Activated T-helper 17 cell treated with anti-CD3 and anti-CD28 coated beads, Interleukin-2, amount 50 U/mL, for 72 hours (primary cell): ENCODE results near the gene PXK. TPM values are rescaled to one million over a fixed set of nuclear protein-coding genes. Genes with fewer than 3 reads are reported as not detected.

Experiments
- ATAC-seq: fragments of 150-1000 bp; cut with Tn5 transposase; replicated peaks from 2 replicates; pipeline ENCODE4 v1.10.0; 2021; ENCODE audit warnings: mild to moderate bottlenecking, moderate library complexity
- H3K27ac Mint-ChIP-seq: one replicate; pipeline ENCODE4 v1.8.0; 2022; ENCODE audit warnings: mixed read lengths
- H3K27me3 Mint-ChIP-seq: one replicate; pipeline ENCODE4 v1.8.0; 2022; ENCODE audit warnings: mixed read lengths
- H3K36me3 Mint-ChIP-seq: one replicate; pipeline ENCODE4 v1.8.0; 2022; ENCODE audit warnings: low read depth, mild to moderate bottlenecking, mixed read lengths
- H3K4me1 Mint-ChIP-seq: one replicate; pipeline ENCODE4 v1.8.0; 2022; ENCODE audit warnings: mixed read lengths
- H3K4me3 Mint-ChIP-seq: one replicate; pipeline ENCODE4 v1.8.0; 2022; ENCODE audit warnings: mild to moderate bottlenecking, mixed read lengths
- H3K9me3 Mint-ChIP-seq: one replicate; pipeline ENCODE4 v1.8.0; 2022; ENCODE audit warnings: mixed read lengths
- total RNA-seq, 2 donors: library from RNA; stranded (reverse); gene quantifications; one replicate each; pipeline ENCODE4 v1.2.3, GENCODE V29; 2022

The PXK gene
- total RNA-seq, 2 donors from 2014 or later = 17.8 to 27.1 TPM

DNA sequence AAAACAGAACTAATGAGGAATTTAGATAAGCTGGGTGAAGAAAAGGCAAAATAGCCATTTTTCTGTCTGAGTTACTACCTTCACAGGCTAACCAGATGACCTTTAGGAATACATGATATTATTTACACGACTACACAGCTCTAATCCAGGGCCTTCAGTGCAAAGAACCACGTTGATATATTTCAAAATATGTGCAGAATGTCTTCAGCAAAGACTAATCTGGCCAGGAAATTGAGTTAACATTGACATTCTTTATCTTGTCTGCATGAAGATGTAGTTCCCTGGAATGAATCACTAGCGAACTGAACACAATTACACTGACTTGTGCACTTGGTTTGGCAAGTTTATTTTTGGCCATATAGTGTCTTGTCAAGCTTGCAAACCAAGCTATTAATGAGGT is 59.5 kb downstream of the PXK start:
- Mint-ChIP-seq H3K27me3 (no peaks in the 10 kb centered on the region), H3K9me3 (no peaks in the 10 kb centered on the region), H3K27ac (no peak overlapping the region), H3K4me1 (no peaks in the 10 kb centered on the region), H3K4me3 (no peak overlapping the region), H3K36me3 (peaks cover 59% of the 10 kb centered on the region)
- no peak for ATAC-seq

DNA sequence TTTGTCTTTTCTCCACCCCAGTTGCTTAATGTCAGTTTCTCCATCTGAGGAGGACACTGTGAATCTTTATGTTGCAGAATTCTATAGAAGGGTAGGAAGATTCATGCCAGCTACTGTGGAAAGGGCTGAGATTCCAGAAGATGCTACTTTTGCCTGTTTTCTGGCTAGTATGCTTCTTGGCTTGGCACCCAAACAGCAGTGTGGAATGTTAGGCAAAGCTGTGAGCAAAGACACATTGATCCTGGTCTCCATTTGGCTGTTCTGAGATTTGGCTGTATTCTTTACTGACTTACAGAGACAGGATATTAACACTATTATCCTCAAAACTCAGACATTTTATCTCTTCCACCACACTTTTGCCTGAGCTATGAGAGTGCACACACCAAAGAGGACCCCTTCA is 61.6 kb downstream of the PXK start:
- Mint-ChIP-seq H3K27ac (no peak overlapping the region), H3K4me3 (no peak overlapping the region), H3K36me3 (peaks cover 81% of the 10 kb centered on the region), H3K27me3 (no peaks in the 10 kb centered on the region), H3K9me3 (no peaks in the 10 kb centered on the region), H3K4me1 (no peaks in the 10 kb centered on the region)
- ATAC-seq = no peak

DNA sequence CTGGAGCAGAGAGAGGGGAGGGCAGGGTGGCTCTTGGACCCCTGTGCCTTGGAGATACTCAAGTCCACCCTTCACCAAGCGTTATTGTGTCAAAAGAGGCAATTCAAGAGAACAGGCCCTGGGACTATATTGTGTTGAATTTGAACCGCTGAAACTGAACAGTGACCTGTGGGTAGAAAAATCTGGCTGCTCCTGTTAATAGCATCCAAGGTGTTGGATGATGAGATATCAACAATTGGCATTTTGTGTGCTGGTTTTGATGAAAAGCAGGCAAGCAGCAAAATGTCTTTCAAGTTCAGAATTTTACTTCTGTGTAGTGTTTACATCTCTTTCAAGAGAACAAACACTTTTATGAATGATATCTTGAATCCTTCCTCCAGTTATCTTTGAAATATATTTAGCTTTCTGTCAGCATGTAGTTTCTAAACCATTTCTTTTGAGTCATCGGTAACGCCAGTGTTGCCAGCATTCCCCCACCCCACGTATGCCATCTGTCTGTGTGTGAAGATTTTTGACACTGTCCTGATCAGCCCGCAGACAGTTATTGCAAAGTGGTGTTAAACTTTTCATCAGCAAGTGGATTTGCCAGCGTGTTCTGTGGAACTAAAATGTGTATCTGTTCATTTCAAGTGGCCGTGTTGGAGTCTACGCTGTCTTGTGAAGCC is 66.1 kb downstream of the PXK start:
- ATAC-seq = no peak
- no peaks in the 10 kb centered on the region for H3K27me3 Mint-ChIP-seq
- no peaks in the 10 kb centered on the region for H3K9me3 Mint-ChIP-seq
- peaks cover 81% of the 10 kb centered on the region for H3K36me3 Mint-ChIP-seq
- no peak overlapping the region for H3K27ac Mint-ChIP-seq
- no peak overlapping the region for H3K4me3 Mint-ChIP-seq
- H3K4me1 Mint-ChIP-seq = no peaks in the 10 kb centered on the region

DNA sequence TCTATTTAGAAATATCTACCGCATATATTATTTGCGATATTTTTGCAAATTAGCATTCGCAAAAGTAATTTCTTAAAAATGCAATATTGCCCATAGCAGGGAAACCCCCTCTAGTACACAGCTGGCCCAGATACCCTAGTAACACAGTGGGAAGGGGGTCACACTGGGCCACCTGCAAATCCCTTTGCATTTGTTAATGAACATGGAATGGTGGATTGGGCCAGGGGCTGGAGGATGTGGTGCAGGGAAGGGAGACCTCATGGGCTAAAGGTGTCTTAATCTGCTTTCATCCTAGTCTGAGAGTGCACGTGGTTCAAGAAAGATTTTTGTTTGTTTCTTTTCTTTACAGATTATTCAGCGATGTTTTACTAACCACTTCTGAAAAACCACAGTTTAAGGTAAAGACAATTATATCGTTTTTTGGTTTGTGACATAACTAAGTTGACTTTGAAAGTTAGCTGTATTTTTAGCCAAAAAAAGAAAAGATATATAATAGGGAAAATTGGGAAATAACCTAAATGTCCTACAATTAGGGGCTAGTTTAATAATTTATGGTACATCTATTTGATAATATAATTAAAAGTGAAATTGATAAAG is 70.9 kb downstream of the PXK start:
- Mint-ChIP-seq H3K27ac (no peak overlapping the region), H3K4me1 (no peaks in the 10 kb centered on the region), H3K9me3 (no peaks in the 10 kb centered on the region), H3K36me3 (peaks cover 68% of the 10 kb centered on the region), H3K27me3 (no peaks in the 10 kb centered on the region), H3K4me3 (no peak overlapping the region)
- no peak for ATAC-seq

DNA sequence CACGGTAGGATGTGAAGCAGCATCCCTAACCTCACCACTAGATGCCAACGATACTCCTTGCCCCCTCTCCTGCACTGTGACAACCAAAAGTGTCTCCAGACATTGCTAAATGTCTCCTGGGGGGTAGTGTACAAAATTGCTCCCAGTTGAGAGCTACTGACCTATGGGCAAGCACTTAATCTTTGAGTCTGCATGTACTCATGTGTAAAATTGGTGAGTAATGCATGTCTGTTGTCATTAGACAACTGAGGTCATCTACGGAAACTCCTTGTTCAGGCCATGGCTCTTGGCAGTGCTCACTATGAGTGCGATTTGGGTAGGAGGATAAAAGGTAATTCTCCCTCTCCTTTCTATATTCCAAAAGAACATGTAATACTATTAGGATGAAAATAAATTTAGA is 71.7 kb downstream of the PXK start:
- H3K27ac Mint-ChIP-seq = no peak overlapping the region

DNA sequence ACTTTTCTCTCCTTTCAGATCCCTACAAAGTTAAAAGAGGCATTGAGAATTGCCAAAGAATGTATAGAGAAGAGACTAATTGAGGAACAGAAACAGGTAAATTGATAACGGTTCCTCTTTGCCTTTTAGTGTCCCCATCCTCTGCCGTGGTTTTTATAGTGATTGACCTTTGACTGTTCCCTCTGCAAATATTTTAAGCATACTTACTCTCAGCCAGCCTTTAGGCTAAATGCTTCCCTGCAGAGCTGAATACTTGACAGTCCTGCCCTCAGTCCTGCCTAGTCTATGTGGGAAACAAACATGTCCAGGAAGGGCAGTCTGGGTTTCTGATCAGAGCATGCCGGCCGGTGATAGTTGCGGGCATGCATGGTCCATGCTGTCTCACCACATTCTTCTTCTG is 76.2 kb downstream of the PXK start:
- H3K36me3 Mint-ChIP-seq = peaks cover 73% of the 10 kb centered on the region
- no peak for ATAC-seq
- no peaks in the 10 kb centered on the region for H3K4me1 Mint-ChIP-seq
- no peaks in the 10 kb centered on the region for H3K27me3 Mint-ChIP-seq
- no peaks in the 10 kb centered on the region for H3K9me3 Mint-ChIP-seq
- H3K27ac Mint-ChIP-seq = no peak overlapping the region
- H3K4me3 Mint-ChIP-seq = no peak overlapping the region

More for the DNA sequence above, 71.7 kb downstream of the PXK start:
- Mint-ChIP-seq H3K36me3 (peaks cover 68% of the 10 kb centered on the region), H3K9me3 (no peaks in the 10 kb centered on the region), H3K27me3 (no peaks in the 10 kb centered on the region), H3K4me1 (no peaks in the 10 kb centered on the region), H3K4me3 (no peak overlapping the region)
- no peak for ATAC-seq

DNA sequence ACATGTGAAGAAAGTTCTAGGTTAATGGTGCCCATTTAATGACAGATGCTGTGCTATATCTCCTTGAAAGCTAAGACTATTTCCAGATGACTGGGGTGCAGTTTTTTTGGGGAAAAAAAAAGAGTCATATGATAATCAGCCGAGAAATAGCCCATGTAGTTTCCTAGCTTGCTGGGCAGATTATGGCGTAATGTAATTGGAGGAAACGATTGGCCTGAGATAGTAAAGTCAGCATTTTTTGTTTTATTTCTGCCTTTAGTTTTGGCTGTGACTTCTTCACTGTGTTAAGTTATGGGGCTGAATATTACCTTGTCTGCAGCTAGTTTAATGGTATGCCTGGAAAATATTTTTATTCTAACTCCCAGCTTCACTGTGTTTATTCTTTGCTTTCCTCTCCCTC is 77.0 kb downstream of the PXK start:
- no peaks in the 10 kb centered on the region for H3K4me1 Mint-ChIP-seq
- H3K36me3 Mint-ChIP-seq = peaks cover 65% of the 10 kb centered on the region
- H3K9me3 Mint-ChIP-seq = no peaks in the 10 kb centered on the region
- H3K27me3 Mint-ChIP-seq = no peaks in the 10 kb centered on the region
- ATAC-seq = no peak
- H3K27ac Mint-ChIP-seq = no peak overlapping the region
- no peak overlapping the region for H3K4me3 Mint-ChIP-seq

DNA sequence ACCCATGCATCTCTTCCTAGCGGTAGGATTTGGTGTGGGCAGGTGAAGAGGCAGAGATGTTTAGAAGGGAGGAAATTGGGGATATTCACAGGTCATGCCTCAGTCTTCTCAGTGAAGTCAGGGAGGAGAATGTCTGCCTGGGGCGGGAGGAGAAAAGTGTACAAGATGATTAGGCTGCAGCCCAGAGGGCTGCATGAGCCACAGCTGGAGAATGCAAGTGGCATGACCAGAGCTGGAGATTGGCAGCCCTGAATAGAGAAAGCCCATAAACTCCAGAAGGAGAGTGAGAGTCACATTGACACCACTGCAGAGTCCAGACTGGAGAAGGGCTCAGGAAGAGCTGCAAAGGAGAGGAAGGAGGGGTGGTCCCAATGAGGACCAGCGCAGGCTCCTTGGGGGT is 78.3 kb downstream of the PXK start:
- Mint-ChIP-seq H3K4me3 (no peak overlapping the region), H3K27me3 (no peaks in the 10 kb centered on the region), H3K27ac (peak overlapping the region; percentile 20), H3K4me1 (no peaks in the 10 kb centered on the region), H3K9me3 (no peaks in the 10 kb centered on the region), H3K36me3 (peaks cover 62% of the 10 kb centered on the region)
- no peak for ATAC-seq

DNA sequence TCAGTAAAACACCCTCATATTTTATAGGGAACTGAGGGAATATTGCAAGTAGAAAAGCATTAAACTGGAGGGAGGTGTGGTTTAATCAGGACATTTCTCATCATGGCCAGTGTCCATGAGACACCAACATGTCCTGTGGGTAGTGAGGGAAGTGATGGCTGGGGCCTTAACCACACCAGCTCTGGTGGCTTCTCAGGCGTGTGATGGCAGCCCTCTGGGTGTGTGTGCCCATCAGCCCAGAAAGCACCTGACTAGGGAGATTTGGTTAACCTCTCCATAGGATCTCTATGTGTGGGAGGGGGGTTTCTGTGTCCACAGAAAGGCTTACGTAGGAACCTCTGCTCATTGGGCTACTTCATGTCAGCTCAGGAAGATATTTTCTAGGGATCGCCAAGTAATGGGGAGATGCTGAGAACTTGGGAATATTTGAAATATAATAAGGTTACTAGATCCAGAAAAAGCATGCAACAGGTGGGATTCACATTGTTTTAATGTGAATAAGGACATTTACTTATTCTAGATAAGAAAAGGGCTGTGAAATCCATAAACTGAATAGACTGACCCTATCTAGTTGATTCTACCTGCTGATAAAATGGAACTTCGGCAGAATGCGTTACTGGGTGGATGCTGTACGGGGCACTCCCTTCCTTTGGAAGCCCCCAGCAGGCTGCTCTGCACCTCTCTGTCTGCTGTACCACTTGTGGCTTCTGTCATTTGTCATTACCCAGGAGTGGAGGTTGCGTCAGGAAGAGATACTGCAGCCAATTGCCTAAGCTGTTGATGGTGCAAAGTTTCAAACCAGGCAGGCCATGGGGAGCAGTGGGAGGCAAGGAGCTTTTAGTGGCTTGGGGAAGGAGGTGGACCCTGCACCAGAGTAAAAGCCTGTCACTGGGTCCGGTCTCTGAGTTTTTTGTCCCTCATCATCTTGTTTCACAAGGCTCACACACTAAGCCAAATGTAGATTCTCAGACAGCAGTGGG is 79.4 kb downstream of the PXK start:
- peaks cover 53% of the 10 kb centered on the region for H3K36me3 Mint-ChIP-seq
- no peaks in the 10 kb centered on the region for H3K4me1 Mint-ChIP-seq
- H3K4me3 Mint-ChIP-seq = no peak overlapping the region
- H3K27ac Mint-ChIP-seq = no peak overlapping the region
- H3K9me3 Mint-ChIP-seq = no peaks in the 10 kb centered on the region
- ATAC-seq = no peak
- H3K27me3 Mint-ChIP-seq = no peaks in the 10 kb centered on the region

DNA sequence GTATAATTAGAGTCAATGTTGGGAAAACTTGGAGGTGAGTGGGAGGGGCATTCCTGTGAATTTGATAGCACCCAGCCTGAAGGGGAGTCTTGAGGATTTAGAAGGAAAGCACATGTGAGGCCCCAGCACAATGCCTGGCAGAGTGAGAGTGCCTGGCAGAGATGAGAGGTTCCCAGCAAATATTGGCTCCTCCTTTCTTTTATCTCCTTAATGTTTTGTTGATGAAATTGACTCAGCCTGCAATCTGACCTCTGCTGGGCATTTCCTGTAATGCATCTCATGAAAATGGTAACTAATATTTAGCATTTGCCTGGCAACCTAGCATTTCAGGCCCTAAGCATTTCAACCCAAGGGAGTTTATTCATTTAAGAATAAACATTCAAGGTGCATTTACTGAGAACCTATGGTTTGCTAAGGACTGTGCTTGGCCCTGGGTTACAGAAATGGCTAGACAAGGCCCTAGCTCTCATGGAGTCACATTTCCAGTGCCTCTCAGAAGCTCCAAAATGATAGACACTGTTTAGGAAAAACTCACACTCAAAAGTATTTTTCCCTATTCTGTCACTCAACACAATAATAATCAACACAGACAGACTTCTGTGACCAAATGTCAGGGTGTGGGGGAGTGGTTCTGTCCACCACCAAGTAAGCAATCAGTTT is 82.0 kb downstream of the PXK start:
- peaks cover 34% of the 10 kb centered on the region for H3K36me3 Mint-ChIP-seq
- no peaks in the 10 kb centered on the region for H3K4me1 Mint-ChIP-seq
- no peaks in the 10 kb centered on the region for H3K9me3 Mint-ChIP-seq
- no peak overlapping the region for H3K27ac Mint-ChIP-seq
- H3K4me3 Mint-ChIP-seq = no peak overlapping the region
- peak; percentile 59 for ATAC-seq
- H3K27me3 Mint-ChIP-seq = no peaks in the 10 kb centered on the region

DNA sequence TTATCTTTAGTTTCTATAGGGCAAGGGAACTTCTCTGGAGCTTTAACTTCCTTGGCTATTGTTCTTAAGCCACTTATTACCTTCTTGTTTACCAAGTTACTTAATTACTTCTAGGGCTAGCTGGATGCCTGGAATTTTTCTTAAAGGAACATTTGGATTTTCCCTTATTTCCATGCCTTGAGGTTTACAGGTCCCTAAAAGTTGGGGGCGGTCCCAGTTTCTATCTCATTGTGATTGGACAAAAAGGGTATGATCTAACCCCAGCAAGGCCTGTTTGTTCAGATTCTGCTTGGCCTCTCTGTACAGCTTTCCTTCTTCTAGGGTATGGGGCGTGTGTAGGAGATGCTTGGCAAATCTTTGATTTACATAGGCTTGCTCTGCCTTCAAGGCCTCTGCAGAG is 83.5 kb downstream of the PXK start:
- Mint-ChIP-seq H3K4me3 (no peak overlapping the region), H3K27me3 (no peaks in the 10 kb centered on the region), H3K9me3 (no peaks in the 10 kb centered on the region), H3K4me1 (no peaks in the 10 kb centered on the region), H3K36me3 (peaks cover 35% of the 10 kb centered on the region), H3K27ac (no peak overlapping the region)
- no peak for ATAC-seq

DNA sequence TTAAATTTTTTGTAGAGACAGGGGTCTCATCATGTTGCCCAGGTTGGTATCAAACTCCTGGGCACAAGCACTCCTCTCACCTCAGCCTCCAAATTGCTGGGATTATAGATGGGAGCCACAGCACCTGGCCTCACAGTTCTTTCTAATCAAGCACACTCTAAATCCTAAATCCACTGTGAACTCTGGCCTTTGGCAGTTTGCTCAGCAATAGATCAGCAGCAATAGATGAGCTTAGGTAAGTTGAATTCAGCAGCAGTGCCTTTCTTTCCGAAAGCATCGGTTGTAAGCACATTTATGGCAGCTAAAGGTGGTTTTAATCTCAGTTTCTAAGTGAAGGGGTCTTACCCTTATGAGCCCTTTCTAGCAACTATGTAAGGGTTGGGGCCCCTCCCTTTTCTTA is 84.4 kb downstream of the PXK start:
- H3K4me1 Mint-ChIP-seq = no peaks in the 10 kb centered on the region
- peaks cover 42% of the 10 kb centered on the region for H3K36me3 Mint-ChIP-seq
- ATAC-seq = no peak
- peak overlapping the region; percentile 25 for H3K27ac Mint-ChIP-seq
- no peak overlapping the region for H3K4me3 Mint-ChIP-seq
- H3K9me3 Mint-ChIP-seq = no peaks in the 10 kb centered on the region
- no peaks in the 10 kb centered on the region for H3K27me3 Mint-ChIP-seq

DNA sequence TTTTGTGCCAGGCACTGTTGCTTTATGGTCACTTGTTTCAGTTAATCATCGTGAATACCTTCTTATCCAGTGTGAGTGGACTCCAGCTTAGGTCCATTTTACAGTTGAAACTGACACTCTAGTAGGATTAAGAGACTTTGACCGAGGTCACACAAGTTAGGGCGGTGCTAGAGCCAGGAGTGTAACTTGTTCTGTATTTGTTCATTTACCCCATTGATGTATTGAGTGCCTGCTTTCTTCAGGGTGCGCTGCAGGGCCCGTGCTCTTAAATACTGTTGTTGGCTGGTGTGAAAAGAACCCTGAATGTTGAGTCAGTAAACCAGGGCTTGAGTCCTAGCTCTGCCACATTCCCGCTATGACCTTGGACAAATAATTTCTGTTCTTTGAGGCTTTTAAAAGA is 85.5 kb downstream of the PXK start:
- no peak overlapping the region for H3K4me3 Mint-ChIP-seq
- ATAC-seq = no peak
- no peaks in the 10 kb centered on the region for H3K4me1 Mint-ChIP-seq
- H3K27ac Mint-ChIP-seq = peak overlapping the region; percentile 9
- H3K9me3 Mint-ChIP-seq = no peaks in the 10 kb centered on the region
- H3K36me3 Mint-ChIP-seq = peaks cover 47% of the 10 kb centered on the region
- H3K27me3 Mint-ChIP-seq = no peaks in the 10 kb centered on the region

DNA sequence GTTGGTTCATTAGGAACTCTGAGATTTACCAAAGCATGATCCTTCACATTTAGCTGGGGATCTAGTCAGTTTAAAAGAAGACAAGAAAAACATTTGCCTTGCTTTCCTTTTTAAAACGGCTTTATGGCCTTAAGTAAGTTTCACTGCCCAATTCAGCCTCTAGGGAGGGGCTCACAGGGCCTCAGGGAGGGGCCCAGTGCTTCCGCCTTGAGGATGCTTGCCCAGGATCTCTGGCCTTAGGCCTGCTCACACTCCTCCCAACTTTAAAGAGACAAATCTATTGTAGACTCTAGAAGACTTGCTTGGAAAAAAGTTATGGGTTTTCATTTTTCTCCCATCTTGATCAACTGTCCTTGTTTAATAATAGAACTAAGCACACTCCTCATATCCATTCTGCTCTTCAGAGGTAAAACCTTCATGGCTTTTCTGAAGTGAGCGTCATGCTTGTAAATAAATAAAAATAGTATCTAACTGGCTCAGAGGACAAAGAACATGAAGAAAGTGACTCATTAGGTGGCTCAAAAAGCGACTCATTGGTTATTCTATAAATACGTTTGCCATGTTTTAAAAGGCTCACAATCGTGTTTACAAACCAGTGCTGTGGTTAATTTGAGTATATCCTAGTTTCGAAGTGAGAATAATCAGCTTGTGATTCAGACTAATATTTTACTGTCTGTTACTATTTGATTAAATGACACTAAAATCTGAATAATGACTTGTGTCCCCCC is 87.3 kb downstream of the PXK start:
- peak; percentile 77 for ATAC-seq
- Mint-ChIP-seq H3K27me3 (no peaks in the 10 kb centered on the region), H3K9me3 (no peaks in the 10 kb centered on the region), H3K36me3 (peaks cover 54% of the 10 kb centered on the region), H3K4me3 (no peak overlapping the region), H3K27ac (peak overlapping the region; percentile 62), H3K4me1 (no peaks in the 10 kb centered on the region)
